H1 (cell line): ENCODE data around the gene CFAP61.

ENCODE experiments used
- CTCF ChIP-seq, 3 experiments: IDR thresholded peaks; 1 replicate in 2 of 3; 2 replicates in 1 of 3; pipeline versions ENCODE4 v1.5.1 to v1.6.1; 2011; ENCODE audit warnings: low read length in 3 of 3, mild to moderate bottlenecking in 3 of 3, inconsistent platforms in 2 of 3, low read depth in 1 of 3, moderate library complexity in 1 of 3; ENCODE audit not compliant: insufficient read depth in 1 of 3; ENCODE audit errors: control extremely low read depth in 1 of 3
- JUND ChIP-seq: IDR thresholded peaks from 2 replicates; pipeline ENCODE4 v1.6.1; 2011; ENCODE audit warnings: mild to moderate bottlenecking, improper control_type of control experiment, low read length
- SAP30 ChIP-seq: fragments of 300-600 bp; sonication (generic); IDR thresholded peaks from 2 replicates; pipeline ENCODE4 v1.7.1; 2012; ENCODE audit warnings: low read length, moderate library complexity, mild to moderate bottlenecking, inconsistent platforms; ENCODE audit not compliant: insufficient read depth, insufficient replicate concordance
- SIX5 ChIP-seq: IDR thresholded peaks from 2 replicates; pipeline ENCODE4 v1.6.1; 2011; ENCODE audit warnings: mild to moderate bottlenecking, low read depth, low read length
- SUZ12 ChIP-seq: fragments of 200-600 bp; sonication (generic); IDR thresholded peaks from 2 replicates; pipeline ENCODE4 v1.6.1; 2012; ENCODE audit warnings: mild to moderate bottlenecking, inconsistent platforms, low read length, moderate library complexity, mixed read lengths

DNA sequence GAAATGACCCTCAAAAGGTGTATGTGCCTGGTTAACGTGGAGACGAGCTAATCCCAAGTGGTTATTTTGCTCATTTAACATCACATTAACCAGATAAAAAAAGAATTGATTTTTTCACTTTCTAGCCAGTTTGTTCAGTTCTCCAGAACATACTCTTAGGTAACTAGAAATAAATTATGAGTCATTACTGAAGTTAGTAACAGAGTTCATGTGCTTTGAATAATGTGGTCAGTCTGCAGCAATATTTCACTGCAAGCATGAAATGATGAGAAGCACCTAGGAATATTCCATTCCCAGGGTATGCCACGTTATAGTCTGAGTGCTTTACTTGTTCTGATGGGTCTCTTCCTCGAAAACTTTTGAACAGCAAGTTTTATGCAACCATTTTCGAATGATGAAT is 177.3 kb downstream of the CFAP61 start:
- no peak for TF ChIP-seq SIX5
- no peak for TF ChIP-seq SAP30
- TF ChIP-seq CTCF (IDR thresholded peaks at IDR 0.05; ENCODE audit: control extremely low read depth in 1 of 3, insufficient read depth in 1 of 3, low read depth in 1 of 3, low read length in 3 of 3), result no peak
- TF ChIP-seq JUND, result no peak
- no peak for TF ChIP-seq SUZ12
